Progenitor cell of endocrine pancreas (in vitro differentiated cells): ENCODE data around the gene MXRA7. TPM values are rescaled to one million over a fixed set of nuclear protein-coding genes. Genes with fewer than 3 reads are reported as not detected.
A peak's percentile ranks its signal among the peaks of the same experiment; 100 is the strongest.
"Not testable (repeated sequence)": the region's sequence is repeated elsewhere in the genome, so short reads cannot be mapped to it uniquely, and the experiment has no call there.

ENCODE experiments used
- DNase-seq: peaks from one replicate; pipeline ENCODE4 v3.0.0; 2021; ENCODE audit warnings: low spot score; ENCODE audit not compliant: unreplicated experiment
- H3K27ac Mint-ChIP-seq: 2 replicates; pipeline ENCODE4 v1.8.0; 2021; ENCODE audit warnings: mild to moderate bottlenecking, moderate library complexity, mixed read lengths
- H3K27me3 Mint-ChIP-seq: 2 replicates; pipeline ENCODE4 v1.8.0; 2021; ENCODE audit warnings: mixed read lengths
- H3K36me3 Mint-ChIP-seq: 2 replicates; pipeline ENCODE4 v1.8.0; 2022; ENCODE audit warnings: mixed read lengths; ENCODE audit not compliant: insufficient read depth
- H3K4me1 Mint-ChIP-seq: 2 replicates; pipeline ENCODE4 v1.8.0; 2021; ENCODE audit warnings: low read depth, mixed read lengths
- H3K4me3 Mint-ChIP-seq: 2 replicates; pipeline ENCODE4 v1.8.0; 2021; ENCODE audit warnings: low read depth, mild to moderate bottlenecking, moderate library complexity, mixed read lengths
- H3K9me3 Mint-ChIP-seq: 2 replicates; pipeline ENCODE4 v1.8.0; 2021; ENCODE audit warnings: low read depth, mixed read lengths
- CTCF ChIP-seq: fragments of 200-600 bp; sonication (generic); IDR thresholded peaks from one replicate; pipeline ENCODE4 v1.5.0; 2021; ENCODE audit warnings: antibody characterized with exemption, mild to moderate bottlenecking; ENCODE audit not compliant: unreplicated experiment
- total RNA-seq: library from RNA; stranded (reverse); gene quantifications from 2 replicates; pipeline ENCODE4 v1.2.1, GENCODE V29; 2021

Gene MXRA7
- total RNA-seq, 1 donor from 2014 or later, result 94.9 TPM

GRCh38 chr17:76640550-76641380 is 70.0 kb downstream of the MXRA7 start:
- Mint-ChIP-seq H3K27me3 (no peaks in the 10 kb centered on the region), H3K9me3 (peaks cover 5% of the 10 kb centered on the region), H3K36me3 (peaks cover 2% of the 10 kb centered on the region), H3K4me1 (peaks cover 57% of the 10 kb centered on the region), H3K27ac (peak overlapping the region; percentile 96), H3K4me3 (peak overlapping the region; percentile 14)
- TF ChIP-seq CTCF, result no peak
- no peak for DNase-seq

- H3K36me3 Mint-ChIP-seq, result peaks cover 1% of the 10 kb centered on the region
- peaks cover 52% of the 10 kb centered on the region for H3K4me1 Mint-ChIP-seq
- no peak overlapping the region for H3K27ac Mint-ChIP-seq
- H3K4me3 Mint-ChIP-seq, result no peak overlapping the region
- DNase-seq, result no peak
- H3K27me3 Mint-ChIP-seq, result no peaks in the 10 kb centered on the region
- peaks cover 4% of the 10 kb centered on the region for H3K9me3 Mint-ChIP-seq
- TF ChIP-seq CTCF, result no peak
Observed at GRCh38 chr17:76638263-76638662, 72.5 kb downstream of the MXRA7 start.

- not testable (repeated sequence) for H3K36me3 Mint-ChIP-seq, H3K4me3 Mint-ChIP-seq, H3K9me3 Mint-ChIP-seq, H3K27me3 Mint-ChIP-seq, DNase-seq
- H3K27ac Mint-ChIP-seq, result peak overlapping the region; percentile 77
- peaks cover 56% of the 10 kb centered on the region for H3K4me1 Mint-ChIP-seq
Observed at GRCh38 chr17:76636486-76637206, 74.1 kb downstream of the MXRA7 start.

GRCh38 chr17:76635659-76636360 is 75.0 kb downstream of the MXRA7 start:
- H3K27ac Mint-ChIP-seq, result peak overlapping the region; percentile 37
- H3K36me3 Mint-ChIP-seq, result no peaks in the 10 kb centered on the region
- no peak overlapping the region for H3K4me3 Mint-ChIP-seq
- TF ChIP-seq CTCF, result no peak
- H3K4me1 Mint-ChIP-seq, result peaks cover 50% of the 10 kb centered on the region
- no peaks in the 10 kb centered on the region for H3K27me3 Mint-ChIP-seq
- no peaks in the 10 kb centered on the region for H3K9me3 Mint-ChIP-seq
- DNase-seq, result no peak

GRCh38 chr17:76635039-76635438 is 75.7 kb downstream of the MXRA7 start:
- H3K4me1 Mint-ChIP-seq, result peaks cover 43% of the 10 kb centered on the region
- H3K9me3 Mint-ChIP-seq, result no peaks in the 10 kb centered on the region
- no peaks in the 10 kb centered on the region for H3K36me3 Mint-ChIP-seq
- no peak overlapping the region for H3K27ac Mint-ChIP-seq
- no peaks in the 10 kb centered on the region for H3K27me3 Mint-ChIP-seq
- no peak overlapping the region for H3K4me3 Mint-ChIP-seq
- no peak for DNase-seq
- TF ChIP-seq CTCF, result no peak
